Ascending aorta (tissue), 2 donors: ENCODE results near the gene KANK2. TPM values are rescaled to one million over a fixed set of nuclear protein-coding genes. Genes with fewer than 3 reads are reported as not detected.

ENCODE experiments used
- DNase-seq, 2 donors: peaks; one replicate each; pipeline ENCODE4 v3.0.0-alpha.2; 2019; ENCODE audit warnings: low spot score in 2 of 2
- H3K27ac ChIP-seq, 2 donors: fragments of 200-600 bp; sonication (generic); one replicate each; pipeline ENCODE4 v1.5.1; 2016 to 2017; ENCODE audit warnings: mild to moderate bottlenecking in 1 of 2
- H3K27me3 ChIP-seq: fragments of 200-600 bp; sonication (generic); one replicate; pipeline ENCODE4 v1.5.1; 2017
- H3K36me3 ChIP-seq, 2 donors: fragments of 200-600 bp; sonication (generic); one replicate each; pipeline ENCODE4 v1.5.1; 2016
- H3K4me1 ChIP-seq, 2 donors: fragments of 200-600 bp; sonication (generic); one replicate each; pipeline ENCODE4 v1.5.1; 2016 to 2017; ENCODE audit warnings: mild to moderate bottlenecking in 1 of 2
- H3K4me3 ChIP-seq, 2 donors: fragments of 200-600 bp; sonication (generic); one replicate each; pipeline ENCODE4 v1.5.1; 2016 to 2017; ENCODE audit warnings: mild to moderate bottlenecking in 1 of 2
- H3K9me3 ChIP-seq, 2 donors: fragments of 200-600 bp; sonication (generic); one replicate each; pipeline ENCODE4 v1.5.1; 2016
- CTCF ChIP-seq, 3 experiments: fragments of 200-600 bp in 2 of 3; fragments of 450-650 bp in 1 of 3; sonication (generic) in 2 of 3; IDR thresholded peaks; one replicate each; pipeline ENCODE4 v1.5.1; 2016 to 2019; ENCODE audit warnings: antibody characterized with exemption in 3 of 3, mild to moderate bottlenecking in 1 of 3, moderate library complexity in 1 of 3
- intact Hi-C: fragments of 100-400 bp; cut with DNase I; formaldehyde crosslinking; loops from one replicate; pipeline ENCODE4 v1.15.1; 2023
- total RNA-seq: library from RNA; depleted of rRNA; stranded (reverse); fragments of >200 nt; gene quantifications from one replicate; pipeline ENCODE4 v1.1.0, GENCODE V29; 2016

Gene KANK2
- total RNA-seq, 1 donor from 2014 or later = 572 TPM

GRCh38 chr19:11159598-11160439, 37.5 kb downstream of the KANK2 start:
- peak overlapping the region; percentile 80 to 82 for H3K27ac ChIP-seq
- H3K4me1 ChIP-seq = peaks cover 10 to 43% of the 10 kb centered on the region in 2 donors
- H3K36me3 ChIP-seq = no peaks in the 10 kb centered on the region
- TF ChIP-seq CTCF (IDR thresholded peaks at IDR 0.05) = no peak
- H3K9me3 ChIP-seq = no peaks in the 10 kb centered on the region
- H3K4me3 ChIP-seq = no peak overlapping the region
- peak in 1 of 2 donors; percentile 74 for DNase-seq
- H3K27me3 ChIP-seq = no peaks in the 10 kb centered on the region
- intact Hi-C loops = no loop called here

DNA sequence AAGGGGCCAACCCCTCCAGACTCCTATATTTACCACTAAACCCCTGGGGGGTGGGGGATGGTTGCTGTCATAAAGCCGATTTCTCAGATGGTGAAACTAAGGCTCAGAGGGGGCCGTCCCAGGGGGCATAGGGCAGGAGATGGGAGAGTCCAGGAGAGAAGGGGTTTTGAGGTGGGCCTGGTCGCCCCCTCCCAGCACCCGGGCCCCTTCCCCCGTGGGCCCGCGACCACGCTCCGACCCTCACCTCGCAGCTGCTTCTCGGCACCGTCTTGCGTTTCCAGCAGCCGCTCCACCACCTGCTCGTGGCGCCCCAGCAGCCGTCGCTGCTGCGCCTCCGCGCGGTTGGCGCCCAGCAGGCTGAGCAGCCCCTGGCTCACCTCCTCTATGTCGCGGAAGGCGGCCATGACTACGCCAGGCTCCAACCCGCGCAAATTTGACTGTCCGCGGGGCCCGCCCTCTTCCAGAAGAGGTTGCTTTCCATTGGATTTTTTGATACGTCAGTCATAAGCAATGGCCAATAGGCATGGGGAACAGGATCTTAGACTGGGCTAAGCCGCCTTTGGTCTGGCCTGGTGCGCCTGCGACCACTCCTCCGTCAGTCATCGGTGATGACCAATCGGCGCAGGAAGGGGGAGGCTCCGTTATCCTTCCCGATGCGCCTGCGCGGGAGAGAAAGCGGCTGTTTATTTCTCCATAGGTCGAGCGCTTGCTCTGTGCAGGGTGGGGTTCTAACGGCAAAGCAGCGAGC, 41.8 kb downstream of the KANK2 start, which contains the start of gene SPC24:
SPC24 (minus strand) TSS at position 410 of the 748 bp plus-strand sequence; CDS start at position 404, 6 bp downstream.
- H3K27ac ChIP-seq = peak within 1 kb of the TSS; percentile 80 to 82
- H3K27me3 ChIP-seq = no peaks in the 10 kb centered on the region
- H3K36me3 ChIP-seq = no peaks in the 10 kb centered on the region
- H3K4me1 ChIP-seq = peaks cover 11 to 51% of the 10 kb centered on the region in 2 donors
- peak; percentile 83 to 97 for DNase-seq
- TF ChIP-seq CTCF (IDR thresholded peaks at IDR 0.05) = no peak
- no peaks in the 10 kb centered on the region for H3K9me3 ChIP-seq
- intact Hi-C loops = no loop called here
- H3K4me3 ChIP-seq = peak within 1 kb of the TSS; percentile 47 to 68

GRCh38 chr19:11154683-11155047, 42.7 kb downstream of the KANK2 start:
- no peak overlapping the region for H3K27ac ChIP-seq
- intact Hi-C loops = no loop called here
- no peaks in the 10 kb centered on the region for H3K36me3 ChIP-seq
- TF ChIP-seq CTCF (IDR thresholded peaks at IDR 0.05) = no peak
- no peak for DNase-seq
- H3K4me3 ChIP-seq = no peak overlapping the region
- no peaks in the 10 kb centered on the region for H3K9me3 ChIP-seq
- no peaks in the 10 kb centered on the region for H3K27me3 ChIP-seq
- H3K4me1 ChIP-seq = peaks cover 11 to 51% of the 10 kb centered on the region in 2 donors

DNA sequence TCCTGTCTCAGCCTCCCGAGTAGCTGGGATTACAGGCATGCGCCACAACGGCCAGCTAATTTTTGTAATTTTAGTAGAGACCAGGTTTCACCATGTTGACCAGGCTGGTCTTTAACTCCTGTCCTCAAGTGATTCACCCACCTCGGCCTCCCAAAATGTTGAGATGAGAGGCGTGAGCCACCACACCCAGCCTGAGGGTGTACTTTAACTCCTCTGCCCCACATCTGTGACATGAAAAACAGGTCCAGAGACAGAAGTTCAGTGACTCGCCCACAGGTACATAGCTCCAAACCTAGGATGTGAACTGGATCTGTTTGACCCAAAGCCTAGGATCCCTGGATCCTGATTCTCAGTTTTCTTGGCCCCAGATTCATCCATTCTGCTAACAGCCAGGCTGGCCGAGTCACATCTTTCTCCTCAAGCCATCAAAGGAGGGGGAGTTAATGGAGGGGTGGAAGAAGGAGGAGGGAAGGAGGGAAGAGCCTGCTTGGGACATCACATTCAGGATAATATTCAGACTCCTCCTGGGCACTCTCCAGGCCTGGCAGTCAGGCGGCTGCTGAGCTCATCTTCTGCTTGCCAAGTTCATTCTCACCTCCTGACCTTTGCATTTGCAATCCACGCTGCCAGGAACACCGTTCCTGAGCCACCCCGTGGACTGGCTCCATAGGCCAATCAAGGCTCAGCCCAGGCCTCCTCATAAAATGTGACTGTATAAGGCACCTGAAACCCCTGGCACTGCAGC, 44.9 kb downstream of the KANK2 start:
- Histone ChIP-seq H3K27me3 (no peaks in the 10 kb centered on the region), H3K27ac (peak overlapping the region; percentile 68 to 85), H3K4me1 (peaks cover 10 to 39% of the 10 kb centered on the region in 2 donors), H3K4me3 (no peak overlapping the region), H3K36me3 (no peaks in the 10 kb centered on the region), H3K9me3 (no peaks in the 10 kb centered on the region)
- TF ChIP-seq CTCF (IDR thresholded peaks at IDR 0.05) = no peak
- peak; percentile 59 to 90 for DNase-seq
- intact Hi-C loops = no loop called here

GRCh38 chr19:11151181-11151580, 46.2 kb downstream of the KANK2 start:
- no peak for TF ChIP-seq CTCF (IDR thresholded peaks at IDR 0.05)
- peaks cover 9 to 33% of the 10 kb centered on the region in 2 donors for H3K4me1 ChIP-seq
- H3K27ac ChIP-seq = peak overlapping the region; percentile 68 to 85
- peak in 1 of 2 donors; percentile 72 for DNase-seq
- H3K36me3 ChIP-seq = no peaks in the 10 kb centered on the region
- no peaks in the 10 kb centered on the region for H3K27me3 ChIP-seq
- H3K9me3 ChIP-seq = no peaks in the 10 kb centered on the region
- intact Hi-C loops = no loop called here
- H3K4me3 ChIP-seq = no peak overlapping the region
